PC-3 (cell line): ENCODE measurements around the gene ZNF764.

Experiments
- EZH2 ChIP-seq: fragments of 300-600 bp; sonication (generic); IDR thresholded peaks from one replicate; pipeline ENCODE4 v1.6.1; 2017; ENCODE audit warnings: antibody characterized with exemption, mild to moderate bottlenecking, low read length; ENCODE audit not compliant: unreplicated experiment
- EZH2phosphoT487 ChIP-seq: fragments of 300-600 bp; sonication (generic); IDR thresholded peaks from 2 replicates; pipeline ENCODE4 v1.6.1; 2018; ENCODE audit warnings: mild to moderate bottlenecking, antibody characterized with exemption, low read length, borderline replicate concordance
- TF ChIP-seq, protein P1 (sequence below): fragments of 300-600 bp; sonication (generic); conservative IDR thresholded peaks from 2 replicates; pipeline ENCODE4 v1.5.1; 2017; ENCODE audit warnings: antibody characterized with exemption, low read depth, mild to moderate bottlenecking, low read length

DNA sequence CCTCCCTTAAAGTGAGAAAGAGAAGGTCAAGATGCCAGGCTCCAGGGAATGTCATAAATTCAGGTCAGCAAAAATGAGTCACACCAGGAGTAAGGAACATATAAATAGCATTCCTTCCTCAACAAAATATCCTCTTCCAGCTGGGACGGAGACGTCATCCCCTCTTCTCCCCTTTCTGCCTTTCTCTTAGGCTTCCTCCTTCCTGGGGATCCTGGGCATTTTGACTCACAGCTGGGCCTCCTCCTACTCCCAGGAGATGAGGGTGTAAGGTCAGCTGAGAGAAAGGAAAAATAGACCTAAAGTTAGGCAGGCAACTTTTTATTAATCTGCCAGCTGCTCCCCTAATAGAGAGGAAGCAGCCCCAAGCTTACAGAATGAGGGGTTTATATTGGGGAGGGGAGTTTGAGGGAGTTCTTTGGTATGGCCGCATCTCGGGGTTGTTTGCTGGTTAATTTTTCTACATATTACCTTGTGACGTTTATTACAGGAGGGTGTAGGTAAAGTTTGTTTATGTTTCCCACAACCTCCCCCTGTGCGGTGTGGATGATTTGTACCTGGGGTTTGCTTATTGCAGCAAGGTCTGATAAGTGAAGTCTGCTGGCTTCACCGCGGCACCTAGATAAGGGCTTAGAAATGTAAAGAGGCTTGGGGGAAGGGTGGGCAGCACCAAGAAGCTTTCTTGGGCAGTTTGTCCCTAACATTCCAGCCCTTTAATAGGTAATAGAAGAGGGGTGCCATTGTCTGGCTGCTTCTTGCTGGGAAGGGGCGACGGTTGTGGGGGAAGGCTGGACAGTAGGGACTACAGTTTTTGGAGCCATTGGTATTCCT is 16.5 kb downstream of the ZNF764 start:
- TF ChIP-seq, protein P1, sequence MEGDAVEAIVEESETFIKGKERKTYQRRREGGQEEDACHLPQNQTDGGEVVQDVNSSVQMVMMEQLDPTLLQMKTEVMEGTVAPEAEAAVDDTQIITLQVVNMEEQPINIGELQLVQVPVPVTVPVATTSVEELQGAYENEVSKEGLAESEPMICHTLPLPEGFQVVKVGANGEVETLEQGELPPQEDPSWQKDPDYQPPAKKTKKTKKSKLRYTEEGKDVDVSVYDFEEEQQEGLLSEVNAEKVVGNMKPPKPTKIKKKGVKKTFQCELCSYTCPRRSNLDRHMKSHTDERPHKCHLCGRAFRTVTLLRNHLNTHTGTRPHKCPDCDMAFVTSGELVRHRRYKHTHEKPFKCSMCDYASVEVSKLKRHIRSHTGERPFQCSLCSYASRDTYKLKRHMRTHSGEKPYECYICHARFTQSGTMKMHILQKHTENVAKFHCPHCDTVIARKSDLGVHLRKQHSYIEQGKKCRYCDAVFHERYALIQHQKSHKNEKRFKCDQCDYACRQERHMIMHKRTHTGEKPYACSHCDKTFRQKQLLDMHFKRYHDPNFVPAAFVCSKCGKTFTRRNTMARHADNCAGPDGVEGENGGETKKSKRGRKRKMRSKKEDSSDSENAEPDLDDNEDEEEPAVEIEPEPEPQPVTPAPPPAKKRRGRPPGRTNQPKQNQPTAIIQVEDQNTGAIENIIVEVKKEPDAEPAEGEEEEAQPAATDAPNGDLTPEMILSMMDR: no peak
- no peak for TF ChIP-seq EZH2
- TF ChIP-seq EZH2phosphoT487: no peak
